Lower leg skin (tissue), 3 donors: ENCODE results near the gene HOXB1.

Experiments
- POLR2A ChIP-seq, 2 donors: fragments of 450-650 bp; IDR thresholded peaks; one replicate each; pipeline ENCODE4 v1.6.1; 2016 to 2017; ENCODE audit warnings: antibody characterized with exemption in 2 of 2, mild to moderate bottlenecking in 1 of 2, moderate library complexity in 1 of 2
- TF ChIP-seq, protein P1 (sequence below), 3 donors: fragments of 450-650 bp; IDR thresholded peaks; one replicate each; pipeline ENCODE4 v1.5.1; 2016; ENCODE audit warnings: antibody characterized with exemption in 3 of 3, mild to moderate bottlenecking in 3 of 3, moderate library complexity in 2 of 3

DNA sequence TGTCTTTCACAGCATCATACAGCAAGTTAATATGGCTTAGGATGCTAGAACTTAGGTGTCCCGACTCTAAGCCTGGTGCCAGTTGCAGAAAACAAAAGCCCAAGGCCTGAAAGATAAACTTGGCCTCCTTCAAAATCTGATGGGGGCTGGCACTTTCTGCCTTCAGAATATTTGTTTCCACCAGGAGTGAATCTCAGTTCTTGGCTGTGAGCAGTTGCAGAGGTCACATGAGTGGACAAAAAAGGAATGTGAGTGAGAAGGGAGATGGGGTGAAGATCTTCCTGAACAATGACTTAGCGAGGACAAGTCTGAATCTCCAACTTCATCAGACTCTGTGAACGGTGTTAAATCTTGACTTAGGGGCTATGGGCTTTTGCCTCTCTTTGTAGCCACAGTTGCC, 46.6 kb downstream of the HOXB1 start:
- TF ChIP-seq, protein P1, sequence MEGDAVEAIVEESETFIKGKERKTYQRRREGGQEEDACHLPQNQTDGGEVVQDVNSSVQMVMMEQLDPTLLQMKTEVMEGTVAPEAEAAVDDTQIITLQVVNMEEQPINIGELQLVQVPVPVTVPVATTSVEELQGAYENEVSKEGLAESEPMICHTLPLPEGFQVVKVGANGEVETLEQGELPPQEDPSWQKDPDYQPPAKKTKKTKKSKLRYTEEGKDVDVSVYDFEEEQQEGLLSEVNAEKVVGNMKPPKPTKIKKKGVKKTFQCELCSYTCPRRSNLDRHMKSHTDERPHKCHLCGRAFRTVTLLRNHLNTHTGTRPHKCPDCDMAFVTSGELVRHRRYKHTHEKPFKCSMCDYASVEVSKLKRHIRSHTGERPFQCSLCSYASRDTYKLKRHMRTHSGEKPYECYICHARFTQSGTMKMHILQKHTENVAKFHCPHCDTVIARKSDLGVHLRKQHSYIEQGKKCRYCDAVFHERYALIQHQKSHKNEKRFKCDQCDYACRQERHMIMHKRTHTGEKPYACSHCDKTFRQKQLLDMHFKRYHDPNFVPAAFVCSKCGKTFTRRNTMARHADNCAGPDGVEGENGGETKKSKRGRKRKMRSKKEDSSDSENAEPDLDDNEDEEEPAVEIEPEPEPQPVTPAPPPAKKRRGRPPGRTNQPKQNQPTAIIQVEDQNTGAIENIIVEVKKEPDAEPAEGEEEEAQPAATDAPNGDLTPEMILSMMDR (IDR thresholded peaks at IDR 0.05): no peak
- no peak for TF ChIP-seq POLR2A (IDR thresholded peaks at IDR 0.05)
